ENCODE measurements around the gene PLEKHD1.

DNA sequence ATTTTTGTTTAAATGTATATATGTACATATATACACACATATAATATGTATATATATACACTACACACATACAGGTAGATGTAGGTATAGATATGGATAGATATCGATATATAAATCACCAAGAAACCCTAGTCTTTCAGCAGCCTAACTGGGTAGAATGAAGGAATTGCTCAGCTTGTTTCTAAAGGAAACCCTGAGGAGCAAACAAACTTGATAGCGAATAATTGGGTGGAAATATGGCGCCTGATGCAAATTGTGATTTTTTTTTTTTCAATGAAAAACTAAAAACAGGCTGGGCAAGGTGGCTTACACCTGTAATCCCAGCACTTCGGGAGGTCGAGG lies 90.4 kb downstream of the PLEKHD1 start:
- TF ChIP-seq, protein P1, sequence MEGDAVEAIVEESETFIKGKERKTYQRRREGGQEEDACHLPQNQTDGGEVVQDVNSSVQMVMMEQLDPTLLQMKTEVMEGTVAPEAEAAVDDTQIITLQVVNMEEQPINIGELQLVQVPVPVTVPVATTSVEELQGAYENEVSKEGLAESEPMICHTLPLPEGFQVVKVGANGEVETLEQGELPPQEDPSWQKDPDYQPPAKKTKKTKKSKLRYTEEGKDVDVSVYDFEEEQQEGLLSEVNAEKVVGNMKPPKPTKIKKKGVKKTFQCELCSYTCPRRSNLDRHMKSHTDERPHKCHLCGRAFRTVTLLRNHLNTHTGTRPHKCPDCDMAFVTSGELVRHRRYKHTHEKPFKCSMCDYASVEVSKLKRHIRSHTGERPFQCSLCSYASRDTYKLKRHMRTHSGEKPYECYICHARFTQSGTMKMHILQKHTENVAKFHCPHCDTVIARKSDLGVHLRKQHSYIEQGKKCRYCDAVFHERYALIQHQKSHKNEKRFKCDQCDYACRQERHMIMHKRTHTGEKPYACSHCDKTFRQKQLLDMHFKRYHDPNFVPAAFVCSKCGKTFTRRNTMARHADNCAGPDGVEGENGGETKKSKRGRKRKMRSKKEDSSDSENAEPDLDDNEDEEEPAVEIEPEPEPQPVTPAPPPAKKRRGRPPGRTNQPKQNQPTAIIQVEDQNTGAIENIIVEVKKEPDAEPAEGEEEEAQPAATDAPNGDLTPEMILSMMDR (IDR thresholded peaks at IDR 0.05; ENCODE audit: insufficient read depth, low read depth, low read length) = no peak
- no peak for TF ChIP-seq EZH2 (IDR thresholded peaks at IDR 0.05; ENCODE audit: insufficient read depth, low read length)
